OCI-LY3 (cell line): ENCODE data around the gene DCTN4.

Experiments
- H2AFZ ChIP-seq: fragments of 200-600, 300-600 bp; shearing (Covaris generic); 2 replicates; pipeline ENCODE4 v1.6.0; 2014; ENCODE audit warnings: antibody characterized with exemption, low read depth, low read length
- H3K27ac ChIP-seq: fragments of 200-600, 300-600 bp; sonication (generic); 2 replicates; pipeline ENCODE4 v1.5.1; 2014; ENCODE audit warnings: mild to moderate bottlenecking, low read length, moderate library complexity, mixed read lengths
- H3K27me3 ChIP-seq: fragments of 200-600, 300-600 bp; sonication (generic); 2 replicates; pipeline ENCODE4 v1.6.1; 2014; ENCODE audit warnings: low read depth, low read length, mixed read lengths
- H3K36me3 ChIP-seq: fragments of 200-600, 300-600 bp; sonication (generic); replicated peaks from 2 replicates; pipeline ENCODE3; 2014; ENCODE audit warnings: low read depth, low read length, mixed read lengths
- H3K4me1 ChIP-seq: fragments of 300-600, 200-600 bp; sonication (generic); 2 replicates; pipeline ENCODE4 v1.6.1; 2014; ENCODE audit warnings: low read length, mixed read lengths
- H3K4me2 ChIP-seq: fragments of 200-600, 300-600 bp; sonication (generic); 2 replicates; pipeline ENCODE4 v1.6.1; 2014; ENCODE audit warnings: low read length, mixed read lengths
- H3K4me3 ChIP-seq: fragments of 300-600, 200-600 bp; sonication (generic); 2 replicates; pipeline ENCODE4 v1.5.1; 2014; ENCODE audit warnings: antibody characterized with exemption, mild to moderate bottlenecking, low read length, moderate library complexity
- H3K79me2 ChIP-seq: fragments of 300-600, 200-600 bp; shearing (Covaris generic); 2 replicates; pipeline ENCODE4 v1.6.1; 2014; ENCODE audit warnings: mild to moderate bottlenecking, low read length, mixed read lengths
- H3K9ac ChIP-seq: fragments of 300-600, 200-600 bp; shearing (Covaris generic); 2 replicates; pipeline ENCODE4 v1.6.0; 2014; ENCODE audit warnings: mild to moderate bottlenecking, low read length, moderate library complexity
- H3K9me3 ChIP-seq: fragments of 200-600, 300-600 bp; shearing (Covaris generic); 2 replicates; pipeline ENCODE4 v1.6.1; 2014; ENCODE audit warnings: low read length, mixed read lengths; ENCODE audit not compliant: insufficient read depth
- H4K20me1 ChIP-seq: fragments of 200-600, 300-600 bp; sonication (generic); 2 replicates; pipeline ENCODE4 v1.6.1; 2016; ENCODE audit warnings: low read length, mixed read lengths; ENCODE audit not compliant: insufficient read depth
- EZH2phosphoT487 ChIP-seq: fragments of 200-600 bp; shearing (Covaris generic); IDR thresholded peaks from 2 replicates; pipeline ENCODE4 v1.6.1; 2018; ENCODE audit warnings: antibody characterized with exemption, mixed run types, low read depth
- TF ChIP-seq, protein P1 (sequence below): fragments of 200-600, 300-600 bp; sonication (generic); IDR thresholded peaks from 2 replicates; pipeline ENCODE4 v1.5.1; 2014; ENCODE audit warnings: antibody characterized with exemption, low read length, low read depth

DCTN4 gene

DNA sequence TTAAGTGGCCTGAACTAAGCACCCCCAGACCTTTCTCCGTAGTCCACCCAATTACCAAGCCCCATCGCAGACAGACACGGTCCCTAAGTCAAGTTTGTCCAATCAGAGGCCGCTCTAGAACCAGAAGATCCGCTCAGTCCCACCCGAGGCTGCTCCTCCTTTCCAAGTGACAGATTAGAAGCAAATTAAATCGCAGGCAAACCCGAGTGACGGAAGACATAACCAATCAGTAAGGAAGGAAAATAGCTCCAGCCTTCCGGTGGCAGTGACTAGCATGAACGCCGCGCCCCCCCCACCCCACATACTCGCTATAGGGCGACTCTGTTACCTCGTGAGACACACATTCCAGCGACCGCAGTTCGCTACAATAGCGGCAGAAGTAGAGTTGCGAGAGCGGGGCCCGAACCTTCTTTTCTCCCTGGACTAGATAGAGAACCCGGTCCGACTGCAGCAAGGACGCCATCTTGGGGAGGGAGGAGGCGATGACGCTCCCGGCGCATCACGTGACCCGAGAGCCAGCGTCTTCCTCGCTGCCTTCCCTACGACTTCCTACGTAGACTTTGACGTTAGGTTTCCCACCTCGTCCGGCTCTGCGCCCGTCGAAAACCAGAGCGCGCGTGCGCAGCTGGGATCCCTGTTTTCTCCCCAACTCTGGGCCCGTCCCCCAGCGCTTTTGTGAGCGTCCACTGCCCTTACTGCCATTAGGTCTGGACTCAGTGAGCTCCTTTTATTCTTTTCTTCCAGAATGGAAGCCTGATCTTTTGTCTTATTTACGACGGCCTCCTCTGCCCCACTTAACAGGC, at the start of gene DCTN4:
Gene DCTN4 (minus strand): TSS at position 487 of the 803 bp plus-strand sequence. CDS start 24 bp downstream, at position 463.
- Histone ChIP-seq H3K4me3 (peak within 1 kb of the TSS; percentile 98), H3K4me1 (peaks cover 10% of the 10 kb centered on the region), H3K36me3 (peaks cover 12% of the 10 kb centered on the region), H2AFZ (peak within 1 kb of the TSS; percentile 97), H4K20me1 (no peaks in the 10 kb centered on the region), H3K27ac (peak within 1 kb of the TSS; percentile 84), H3K79me2 (peaks cover 23% of the 10 kb centered on the region), H3K9me3 (no peaks in the 10 kb centered on the region), H3K4me2 (peak within 1 kb of the TSS; percentile 92), H3K27me3 (no peaks in the 10 kb centered on the region), H3K9ac (peak within 1 kb of the TSS; percentile 85)
- TF ChIP-seq EZH2phosphoT487: no peak
- TF ChIP-seq, protein P1, sequence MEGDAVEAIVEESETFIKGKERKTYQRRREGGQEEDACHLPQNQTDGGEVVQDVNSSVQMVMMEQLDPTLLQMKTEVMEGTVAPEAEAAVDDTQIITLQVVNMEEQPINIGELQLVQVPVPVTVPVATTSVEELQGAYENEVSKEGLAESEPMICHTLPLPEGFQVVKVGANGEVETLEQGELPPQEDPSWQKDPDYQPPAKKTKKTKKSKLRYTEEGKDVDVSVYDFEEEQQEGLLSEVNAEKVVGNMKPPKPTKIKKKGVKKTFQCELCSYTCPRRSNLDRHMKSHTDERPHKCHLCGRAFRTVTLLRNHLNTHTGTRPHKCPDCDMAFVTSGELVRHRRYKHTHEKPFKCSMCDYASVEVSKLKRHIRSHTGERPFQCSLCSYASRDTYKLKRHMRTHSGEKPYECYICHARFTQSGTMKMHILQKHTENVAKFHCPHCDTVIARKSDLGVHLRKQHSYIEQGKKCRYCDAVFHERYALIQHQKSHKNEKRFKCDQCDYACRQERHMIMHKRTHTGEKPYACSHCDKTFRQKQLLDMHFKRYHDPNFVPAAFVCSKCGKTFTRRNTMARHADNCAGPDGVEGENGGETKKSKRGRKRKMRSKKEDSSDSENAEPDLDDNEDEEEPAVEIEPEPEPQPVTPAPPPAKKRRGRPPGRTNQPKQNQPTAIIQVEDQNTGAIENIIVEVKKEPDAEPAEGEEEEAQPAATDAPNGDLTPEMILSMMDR: no peak

DNA sequence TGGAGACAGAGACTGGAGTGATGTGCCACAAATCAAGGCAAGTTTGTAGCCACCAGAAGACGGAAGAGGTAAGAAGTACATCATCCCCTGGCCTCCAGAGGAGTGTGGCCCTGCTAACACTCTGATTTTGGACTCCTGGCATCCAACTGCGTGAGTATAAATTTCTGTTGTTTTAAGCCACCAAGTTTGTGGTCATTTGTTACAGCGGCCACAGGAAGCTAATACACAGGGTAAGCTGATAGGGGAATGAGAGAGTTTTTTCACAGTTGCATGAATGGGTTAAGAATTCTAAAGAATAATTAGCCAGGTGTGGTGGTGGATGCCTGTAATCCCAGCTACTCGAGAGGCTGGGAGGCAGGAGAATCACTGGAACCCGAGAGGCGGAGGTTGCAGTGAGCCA, 45.6 kb upstream of the DCTN4 start:
- H3K4me1 ChIP-seq: peaks cover 10% of the 10 kb centered on the region

DNA sequence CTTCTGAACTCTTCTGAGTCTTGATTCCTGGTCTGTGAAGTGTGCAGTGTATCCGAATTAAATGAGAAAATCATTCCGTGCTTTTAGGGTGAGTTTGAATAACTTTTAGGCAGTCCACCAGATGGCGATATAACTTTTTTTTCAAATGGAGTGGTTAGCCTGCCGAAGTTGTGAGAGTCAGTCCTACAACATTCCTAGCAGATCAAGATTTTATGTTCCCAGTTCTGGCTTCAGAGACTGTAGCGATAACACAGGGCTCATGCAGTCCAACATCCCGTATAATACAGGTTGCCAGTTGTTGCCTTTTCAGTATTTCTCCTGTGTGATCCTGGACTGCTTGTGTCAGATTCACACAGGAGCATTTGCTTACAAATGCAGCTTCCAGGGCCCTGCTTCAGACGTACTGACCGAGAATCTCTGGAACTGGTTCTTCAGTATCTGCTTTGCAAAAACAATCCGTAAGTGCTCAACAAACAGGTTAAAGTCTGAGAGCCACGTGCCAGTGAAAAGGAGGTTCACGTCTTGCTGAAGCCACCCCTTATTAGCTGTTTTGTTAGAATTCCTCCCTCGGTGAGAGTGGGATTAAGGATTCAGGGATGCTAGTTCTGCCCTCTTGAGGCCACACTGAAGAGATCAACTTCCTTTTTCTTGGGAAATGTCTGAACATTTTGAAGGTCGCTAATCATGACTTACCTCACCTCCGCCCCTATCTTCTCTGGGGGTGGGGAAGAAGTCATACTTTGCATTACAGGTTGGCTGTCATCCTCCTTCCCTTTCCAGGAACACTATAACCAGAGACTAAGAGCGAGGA, 42.5 kb upstream of the DCTN4 start:
- peak overlapping the region; percentile 94 for H2AFZ ChIP-seq
- peaks cover 10% of the 10 kb centered on the region for H3K4me1 ChIP-seq
- H3K27ac ChIP-seq: no peak overlapping the region
- H3K4me3 ChIP-seq: peak overlapping the region; percentile 72
- H3K9ac ChIP-seq: peak overlapping the region; percentile 46; the same call in 1 of the 2 replicates
- H3K9me3 ChIP-seq: no peaks in the 10 kb centered on the region
- H3K27me3 ChIP-seq: peaks cover 10% of the 10 kb centered on the region
- no peaks in the 10 kb centered on the region for H3K36me3 ChIP-seq
- H3K79me2 ChIP-seq: no peaks in the 10 kb centered on the region
- peak overlapping the region; percentile 98 for H3K4me2 ChIP-seq
- no peaks in the 10 kb centered on the region for H4K20me1 ChIP-seq
- TF ChIP-seq, protein P1: peak; percentile 57
- no peak for TF ChIP-seq EZH2phosphoT487

More for the DNA sequence above, 45.6 kb upstream of the DCTN4 start:
- TF ChIP-seq, protein P1: no peak
- no peak for TF ChIP-seq EZH2phosphoT487
- H3K4me2 ChIP-seq: no peak overlapping the region
- H2AFZ ChIP-seq: no peak overlapping the region
- H3K4me3 ChIP-seq: no peak overlapping the region
- H4K20me1 ChIP-seq: no peaks in the 10 kb centered on the region
- no peak overlapping the region for H3K27ac ChIP-seq
- peaks cover 12% of the 10 kb centered on the region for H3K27me3 ChIP-seq
- no peaks in the 10 kb centered on the region for H3K36me3 ChIP-seq
- H3K79me2 ChIP-seq: no peaks in the 10 kb centered on the region
- no peak overlapping the region for H3K9ac ChIP-seq
- H3K9me3 ChIP-seq: no peaks in the 10 kb centered on the region

DNA sequence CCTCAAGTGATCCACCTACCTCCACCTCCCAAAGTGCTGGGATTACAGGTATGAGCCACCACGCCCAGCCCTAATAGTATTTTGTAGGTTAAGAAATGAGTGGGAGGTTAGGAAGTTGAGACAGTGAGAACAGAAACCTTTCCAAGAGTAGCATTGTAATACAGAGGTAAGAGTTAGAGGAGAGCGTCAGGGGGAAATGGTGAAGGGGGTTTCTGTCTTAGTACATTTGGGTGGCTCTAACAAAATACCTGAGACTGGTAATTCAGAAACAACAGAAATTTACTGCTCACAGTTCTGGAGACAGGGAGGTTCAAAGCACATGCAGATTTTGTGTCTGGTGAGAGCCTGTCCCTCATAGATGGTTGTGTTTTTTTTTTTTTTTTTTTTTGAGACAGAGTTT, 38.6 kb upstream of the DCTN4 start:
- Histone ChIP-seq H2AFZ (no peak overlapping the region), H3K79me2 (no peaks in the 10 kb centered on the region), H3K27me3 (0 out of 2 replicates have a peak, but pooled peaks cover 5% of the 10 kb centered on the region), H3K4me2 (no peak overlapping the region), H3K9me3 (no peaks in the 10 kb centered on the region), H3K4me1 (peaks cover 10% of the 10 kb centered on the region), H3K9ac (no peak overlapping the region), H3K27ac (no peak overlapping the region), H3K4me3 (no peak overlapping the region), H3K36me3 (no peaks in the 10 kb centered on the region), H4K20me1 (no peaks in the 10 kb centered on the region)
- TF ChIP-seq, protein P1: no peak
- no peak for TF ChIP-seq EZH2phosphoT487
